ENCODE measurements around the gene NFIA. TPM values are rescaled to one million over a fixed set of nuclear protein-coding genes. Genes with fewer than 3 reads are reported as not detected.

NFIA gene
- total RNA-seq, 2 donors from 2014 or later, result 17.3 to 27.3 TPM

DNA sequence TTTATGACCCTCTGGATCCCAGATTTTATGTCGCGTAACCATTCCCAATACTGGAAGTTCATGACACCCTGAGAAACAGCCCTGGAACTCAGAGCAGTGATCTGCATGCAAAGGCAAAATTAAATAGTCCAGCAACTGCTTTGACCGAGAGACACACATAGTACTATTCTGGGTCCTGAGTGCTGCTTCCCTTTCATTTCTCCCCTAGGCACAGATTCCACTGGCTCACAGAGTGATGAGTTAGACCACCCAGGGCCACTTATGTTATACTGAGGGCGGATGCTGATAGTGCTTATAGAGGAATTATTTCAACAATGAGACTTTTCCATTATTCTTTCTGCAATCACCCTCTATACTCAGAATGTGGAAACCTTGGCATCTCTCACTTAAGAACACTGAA, 69.2 kb downstream of the NFIA start:
- Mint-ChIP-seq H3K27me3 (ENCODE audit: low read depth) (no peaks in the 10 kb centered on the region), H3K9me3 (no peaks in the 10 kb centered on the region), H3K36me3 (ENCODE audit: insufficient read depth in 2 of 2) (no peaks in the 10 kb centered on the region), H3K27ac (no peak overlapping the region), H3K4me3 (no peak overlapping the region), H3K4me1 (ENCODE audit: low read depth) (no peaks in the 10 kb centered on the region)
- ATAC-seq (replicated peaks in 1 of 2) (no peak), DNase-seq (no peak)

DNA sequence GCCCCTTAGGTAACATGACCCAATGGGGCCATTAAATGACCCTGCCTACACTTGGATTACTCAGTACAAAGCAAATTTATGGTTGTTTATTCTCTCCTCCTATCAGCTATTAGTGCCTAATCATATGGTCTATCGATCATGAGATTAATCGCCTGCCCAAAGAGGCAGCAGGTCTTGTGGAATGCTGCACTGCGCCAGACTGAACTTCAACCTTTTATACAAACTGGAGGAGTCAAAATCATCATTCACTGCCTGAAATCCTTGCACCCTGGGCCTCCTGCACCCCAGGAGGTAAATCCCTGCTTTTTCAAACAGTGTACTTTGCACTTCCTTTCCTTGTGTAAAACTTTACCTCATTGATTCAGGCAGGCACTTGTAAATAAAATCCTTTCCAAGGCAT, 69.7 kb downstream of the NFIA start:
- no peak for ATAC-seq (replicated peaks in 1 of 2)
- peaks cover 2% of the 10 kb centered on the region for H3K4me1 Mint-ChIP-seq (ENCODE audit: low read depth)

DNA sequence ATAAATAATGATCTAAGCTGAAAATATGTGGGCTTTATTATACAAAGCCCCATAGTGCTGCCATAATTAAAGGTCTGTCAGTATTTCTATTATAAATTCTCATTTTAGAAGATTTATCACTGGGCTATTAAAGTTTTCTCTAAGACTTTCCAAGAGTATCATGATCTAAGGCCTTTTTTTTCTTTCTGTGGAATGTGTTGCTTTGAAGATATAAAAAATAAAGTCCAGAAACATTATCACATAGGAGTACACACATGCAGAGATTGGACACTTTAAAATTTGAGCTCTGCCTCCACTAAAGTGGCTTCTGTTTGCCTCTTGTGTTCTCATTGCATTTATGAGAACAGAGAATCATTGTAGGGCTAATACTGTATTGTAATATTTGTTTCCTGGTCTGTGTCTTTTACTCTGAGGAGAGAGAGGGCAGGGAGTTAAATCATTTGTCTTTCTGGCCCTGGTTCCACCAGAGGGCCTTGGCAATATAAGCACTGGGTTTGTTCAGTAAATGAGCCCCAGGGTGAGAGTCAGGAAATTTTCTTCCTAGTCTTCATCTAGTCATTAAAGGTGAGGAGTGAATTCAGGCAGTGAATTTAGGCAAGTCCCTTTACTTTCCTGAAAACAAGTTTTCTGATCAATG, 70.2 kb downstream of the NFIA start:
- DNase-seq (no peak), ATAC-seq (replicated peaks in 1 of 2) (no peak)
- Mint-ChIP-seq H3K36me3 (ENCODE audit: insufficient read depth in 2 of 2) (no peaks in the 10 kb centered on the region), H3K9me3 (no peaks in the 10 kb centered on the region), H3K27me3 (ENCODE audit: low read depth) (no peaks in the 10 kb centered on the region), H3K4me3 (no peak overlapping the region), H3K27ac (no peak overlapping the region), H3K4me1 (ENCODE audit: low read depth) (peaks cover 7% of the 10 kb centered on the region)

More for the DNA sequence above, 69.7 kb downstream of the NFIA start:
- Mint-ChIP-seq H3K36me3 (ENCODE audit: insufficient read depth in 2 of 2) (no peaks in the 10 kb centered on the region), H3K27ac (no peak overlapping the region), H3K4me3 (no peak overlapping the region), H3K27me3 (ENCODE audit: low read depth) (no peaks in the 10 kb centered on the region), H3K9me3 (no peaks in the 10 kb centered on the region)
- no peak for DNase-seq

DNA sequence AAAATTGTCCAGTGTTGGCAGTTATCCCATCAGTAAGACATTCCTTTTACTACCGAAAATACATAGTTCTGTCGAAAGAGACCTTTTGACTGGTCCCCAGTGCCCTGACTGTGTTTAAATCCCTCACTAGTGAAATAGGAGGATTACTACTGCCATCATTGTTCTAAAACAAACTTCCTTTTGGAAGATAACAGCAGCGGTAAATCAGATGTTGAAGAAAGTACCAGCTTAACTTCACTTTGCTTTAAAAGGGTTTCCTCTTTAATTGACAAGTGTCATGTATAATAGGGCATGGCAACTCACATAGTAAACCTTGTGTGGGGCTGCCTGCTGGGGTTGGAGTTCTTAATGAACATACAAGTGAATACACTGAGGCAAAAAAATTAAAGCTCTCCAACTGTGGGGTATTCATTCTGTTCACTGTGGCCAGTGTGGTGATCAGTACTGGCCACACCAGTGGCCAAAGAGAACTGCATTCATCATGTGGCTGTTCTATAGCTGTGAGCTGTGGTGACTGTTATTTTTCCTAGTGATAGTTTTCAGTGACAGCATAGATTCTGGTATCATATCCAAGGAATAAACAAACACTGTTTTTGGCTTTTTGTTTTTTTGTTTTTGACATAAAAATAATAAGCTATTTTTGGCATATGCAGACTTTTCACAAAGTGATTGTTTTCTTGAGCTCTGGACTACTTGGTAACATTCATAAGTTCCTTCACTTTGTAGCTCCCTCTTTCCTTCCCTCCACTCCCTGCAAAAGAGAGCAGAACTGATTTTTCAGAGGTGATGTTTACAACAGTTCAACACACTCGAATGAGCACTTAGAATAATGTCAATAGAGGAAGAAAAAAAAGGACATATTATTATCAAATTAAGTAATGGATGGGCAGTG, 74.5 kb downstream of the NFIA start:
- Mint-ChIP-seq H3K4me3 (peak overlapping the region in 1 of 2 donors; percentile 37), H3K27me3 (ENCODE audit: low read depth) (no peaks in the 10 kb centered on the region), H3K27ac (no peak overlapping the region), H3K36me3 (ENCODE audit: insufficient read depth in 2 of 2) (no peaks in the 10 kb centered on the region), H3K4me1 (ENCODE audit: low read depth) (peaks cover 36% of the 10 kb centered on the region), H3K9me3 (no peaks in the 10 kb centered on the region)
- ATAC-seq (replicated peaks in 1 of 2) (no peak), DNase-seq (no peak)

DNA sequence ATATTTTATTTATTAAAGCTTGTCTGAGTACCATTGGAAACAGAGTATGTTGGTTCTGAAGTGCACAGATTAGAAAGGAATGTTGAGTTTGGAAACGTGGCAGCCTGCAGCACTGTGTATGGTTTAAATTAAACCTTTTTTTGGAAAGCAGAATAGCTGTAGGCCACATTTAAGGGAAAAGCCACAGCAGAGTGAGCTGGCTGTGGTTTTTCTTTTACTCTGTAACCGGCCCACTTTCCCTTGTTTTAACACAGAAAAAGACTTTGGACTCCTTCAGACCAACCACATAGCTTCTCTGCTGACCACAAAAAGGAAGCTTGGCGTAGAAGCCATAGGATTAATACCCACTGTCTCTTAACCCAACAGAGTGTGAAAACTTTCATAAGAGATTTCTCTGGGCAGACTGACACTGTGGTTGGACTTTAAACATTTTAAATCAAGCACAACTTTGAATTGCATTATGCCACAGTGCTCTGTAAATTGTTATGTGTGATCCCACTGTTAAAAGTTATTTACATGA, 75.2 kb downstream of the NFIA start:
- DNase-seq, result no peak
- no peaks in the 10 kb centered on the region for H3K9me3 Mint-ChIP-seq
- H3K36me3 Mint-ChIP-seq (ENCODE audit: insufficient read depth in 2 of 2), result no peaks in the 10 kb centered on the region
- H3K4me1 Mint-ChIP-seq (ENCODE audit: low read depth), result peaks cover 36% of the 10 kb centered on the region
- H3K4me3 Mint-ChIP-seq, result no peak overlapping the region
- H3K27ac Mint-ChIP-seq, result no peak overlapping the region
- H3K27me3 Mint-ChIP-seq (ENCODE audit: low read depth), result no peaks in the 10 kb centered on the region
- ATAC-seq (replicated peaks in 1 of 2), result peak; percentile 44 to 53

DNA sequence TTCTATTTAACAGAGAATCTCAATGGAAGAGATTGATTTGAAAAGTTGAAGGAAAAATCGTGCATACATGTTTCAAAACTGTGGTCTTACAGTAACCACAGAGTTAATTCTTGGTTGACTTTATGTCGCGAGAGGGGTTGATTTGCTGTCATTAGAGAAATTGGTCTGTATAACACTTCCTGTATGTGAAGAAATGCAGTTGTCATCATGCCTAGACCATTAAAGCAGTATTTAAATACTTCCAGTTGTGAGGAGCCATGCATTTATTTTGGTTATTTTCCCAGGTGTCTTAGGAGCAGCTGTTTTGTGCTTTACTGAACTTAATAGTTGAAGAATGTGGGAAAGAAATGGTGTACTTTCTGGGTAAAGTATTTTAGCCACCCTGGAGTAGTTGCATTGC, 76.2 kb downstream of the NFIA start:
- Mint-ChIP-seq H3K27ac (no peak overlapping the region), H3K4me3 (no peak overlapping the region), H3K9me3 (no peaks in the 10 kb centered on the region), H3K36me3 (ENCODE audit: insufficient read depth in 2 of 2) (no peaks in the 10 kb centered on the region), H3K27me3 (ENCODE audit: low read depth) (no peaks in the 10 kb centered on the region), H3K4me1 (ENCODE audit: low read depth) (peaks cover 36% of the 10 kb centered on the region)
- ATAC-seq (replicated peaks in 1 of 2), result peak in 1 of 2 donors; percentile 26
- no peak for DNase-seq

DNA sequence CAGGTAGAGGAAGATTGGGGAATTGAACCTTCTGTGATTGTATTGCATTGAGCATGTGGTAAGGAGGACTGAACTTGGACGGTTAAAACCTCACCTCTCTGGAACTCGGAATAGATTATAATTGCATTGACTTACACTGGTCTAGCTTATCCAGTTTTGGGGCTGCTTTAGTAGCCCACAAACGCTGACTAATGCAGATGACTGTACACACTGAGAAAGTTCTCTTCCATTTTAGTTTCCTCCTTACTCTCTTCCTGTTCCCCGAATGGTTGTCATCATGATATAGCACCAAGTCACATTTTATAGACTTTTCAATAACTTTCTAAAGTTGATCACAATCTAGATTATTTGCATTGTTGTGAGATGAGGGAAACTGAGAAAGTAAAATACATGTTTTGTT, 78.2 kb downstream of the NFIA start:
- Mint-ChIP-seq H3K27ac (peak overlapping the region; percentile 21), H3K4me3 (no peak overlapping the region), H3K36me3 (ENCODE audit: insufficient read depth in 2 of 2) (no peaks in the 10 kb centered on the region), H3K4me1 (ENCODE audit: low read depth) (peaks cover 36% of the 10 kb centered on the region), H3K27me3 (ENCODE audit: low read depth) (no peaks in the 10 kb centered on the region), H3K9me3 (no peaks in the 10 kb centered on the region)
- DNase-seq, result peak; percentile 5 to 9
- ATAC-seq (replicated peaks in 1 of 2), result peak; percentile 87 to 93

DNA sequence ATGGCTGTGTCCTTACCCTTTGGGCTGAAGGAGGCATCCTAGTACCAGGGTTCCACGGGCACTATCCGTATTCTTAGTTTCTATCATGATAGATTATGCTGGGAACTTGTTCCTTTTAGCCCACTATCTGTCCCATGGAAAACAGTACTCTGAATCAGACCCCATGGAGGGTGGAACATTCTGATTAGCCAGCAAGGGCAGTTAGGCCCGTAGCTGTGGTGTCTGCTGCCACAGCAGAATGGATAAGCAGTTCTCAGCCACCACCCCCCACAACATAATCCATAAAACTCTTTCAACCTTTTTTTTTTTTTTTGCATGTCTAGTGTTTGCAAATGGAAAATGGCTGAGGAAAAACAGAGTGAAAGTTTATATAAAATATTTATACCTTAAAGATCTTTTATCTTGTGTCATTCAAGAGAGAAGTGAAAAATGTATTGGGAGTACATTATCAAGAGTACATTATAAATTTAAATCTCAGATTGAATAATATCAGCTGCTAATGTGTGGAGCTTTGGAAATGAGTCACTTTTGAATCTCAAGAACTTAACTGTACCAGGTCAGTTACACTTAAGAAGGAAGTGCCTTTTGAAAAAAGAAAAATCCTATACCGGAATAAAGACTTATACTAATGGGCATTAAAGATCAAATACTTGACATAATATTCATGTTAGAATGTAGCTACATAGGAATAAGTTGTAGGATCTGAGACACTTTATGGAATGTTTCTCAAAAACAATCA, 80.3 kb downstream of the NFIA start:
- H3K4me1 Mint-ChIP-seq (ENCODE audit: low read depth), result peaks cover 28% of the 10 kb centered on the region
- H3K9me3 Mint-ChIP-seq, result no peaks in the 10 kb centered on the region
- no peaks in the 10 kb centered on the region for H3K36me3 Mint-ChIP-seq (ENCODE audit: insufficient read depth in 2 of 2)
- DNase-seq (no peak), ATAC-seq (replicated peaks in 1 of 2) (no peak)
- H3K27me3 Mint-ChIP-seq (ENCODE audit: low read depth), result no peaks in the 10 kb centered on the region
- H3K27ac Mint-ChIP-seq, result no peak overlapping the region
- H3K4me3 Mint-ChIP-seq, result no peak overlapping the region

DNA sequence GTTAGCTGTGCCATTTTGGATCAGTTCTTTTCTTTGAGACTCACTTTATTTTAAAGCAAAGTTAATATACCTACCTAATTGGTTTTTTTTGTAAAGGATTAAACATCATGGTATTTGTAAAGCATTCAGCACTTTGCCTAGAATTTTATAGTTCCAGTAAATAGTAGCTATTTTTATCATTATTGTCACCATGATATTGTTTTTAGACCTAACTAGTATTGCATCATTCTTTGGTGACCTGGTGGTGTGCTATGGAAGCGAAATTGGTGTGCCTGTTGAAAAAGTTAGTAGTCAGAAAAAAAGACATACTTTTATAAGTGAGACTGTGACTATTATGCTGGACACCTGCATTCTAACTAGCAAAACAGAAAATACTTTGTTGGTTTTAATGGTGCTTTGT, 81.0 kb downstream of the NFIA start:
- peaks cover 22% of the 10 kb centered on the region for H3K4me1 Mint-ChIP-seq (ENCODE audit: low read depth)
- ATAC-seq (replicated peaks in 1 of 2) (no peak), DNase-seq (no peak)
- no peak overlapping the region for H3K4me3 Mint-ChIP-seq
- no peaks in the 10 kb centered on the region for H3K27me3 Mint-ChIP-seq (ENCODE audit: low read depth)
- H3K9me3 Mint-ChIP-seq, result no peaks in the 10 kb centered on the region
- H3K27ac Mint-ChIP-seq, result no peak overlapping the region
- no peaks in the 10 kb centered on the region for H3K36me3 Mint-ChIP-seq (ENCODE audit: insufficient read depth in 2 of 2)

DNA sequence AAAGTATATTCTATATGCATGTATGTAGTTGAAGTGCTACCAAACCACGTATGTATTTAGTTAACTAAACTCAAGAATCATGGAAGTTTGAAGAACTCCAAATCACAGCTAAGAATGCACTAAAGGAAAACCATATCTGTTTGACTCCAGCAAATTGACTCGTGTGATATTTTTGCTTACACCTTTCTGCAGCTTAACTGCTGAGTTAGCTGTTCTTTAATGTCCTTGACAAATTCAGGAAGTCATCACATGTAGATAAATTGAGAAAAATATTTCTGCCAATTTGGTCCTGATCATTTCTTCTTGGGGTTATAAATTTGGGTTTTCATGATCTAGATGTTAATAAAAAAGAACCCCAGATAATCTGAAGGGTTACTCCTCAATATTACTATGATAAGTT, 83.0 kb downstream of the NFIA start:
- Mint-ChIP-seq H3K27ac (no peak overlapping the region), H3K27me3 (ENCODE audit: low read depth) (no peaks in the 10 kb centered on the region), H3K36me3 (ENCODE audit: insufficient read depth in 2 of 2) (no peaks in the 10 kb centered on the region), H3K4me1 (ENCODE audit: low read depth) (peaks cover 10% of the 10 kb centered on the region), H3K4me3 (no peak overlapping the region), H3K9me3 (no peaks in the 10 kb centered on the region)
- DNase-seq, result no peak
- no peak for ATAC-seq (replicated peaks in 1 of 2)

DNA sequence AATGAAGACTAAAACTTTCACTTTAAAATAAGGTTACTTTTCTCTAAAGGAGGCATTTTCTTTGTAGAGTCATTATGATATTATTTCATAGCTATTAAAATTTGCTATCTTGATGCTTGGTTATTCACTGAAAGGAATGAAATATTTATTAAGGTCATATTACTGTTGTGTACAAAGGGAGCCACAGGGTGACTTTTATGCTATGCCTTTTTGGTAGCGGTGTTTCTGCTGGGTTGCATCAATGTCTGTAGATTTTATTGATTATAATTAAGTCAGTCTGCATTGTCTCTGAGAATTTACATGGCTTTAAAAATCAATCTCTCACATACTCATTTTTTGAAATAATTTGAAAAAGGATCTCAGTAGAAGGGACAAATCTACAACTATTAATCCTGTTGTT, 84.9 kb downstream of the NFIA start:
- Mint-ChIP-seq H3K36me3 (ENCODE audit: insufficient read depth in 2 of 2) (no peaks in the 10 kb centered on the region), H3K27ac (no peak overlapping the region), H3K9me3 (no peaks in the 10 kb centered on the region), H3K4me1 (ENCODE audit: low read depth) (no peaks in the 10 kb centered on the region), H3K27me3 (ENCODE audit: low read depth) (peaks cover 5% of the 10 kb centered on the region), H3K4me3 (no peak overlapping the region)
- DNase-seq (no peak), ATAC-seq (replicated peaks in 1 of 2) (no peak)

DNA sequence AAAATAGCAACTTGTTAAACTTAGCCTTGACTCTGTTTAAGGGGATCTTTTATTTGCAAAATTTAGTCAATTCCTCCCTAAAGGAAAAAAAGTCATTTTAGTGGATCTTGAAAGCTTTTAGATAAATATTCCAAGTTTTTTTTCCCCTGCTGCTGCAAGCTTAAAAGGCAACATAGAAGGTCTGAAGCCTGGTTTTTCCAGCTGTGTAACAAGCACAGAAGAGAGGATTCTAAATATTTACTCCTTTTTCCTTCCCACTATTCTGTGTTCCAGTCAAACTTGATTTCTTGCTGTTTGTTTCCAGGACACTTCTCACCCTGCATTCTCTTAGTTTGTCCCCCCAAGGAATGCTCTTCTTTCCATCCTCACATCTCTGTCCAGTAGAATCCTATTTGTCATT, 86.7 kb downstream of the NFIA start:
- H3K4me1 Mint-ChIP-seq (ENCODE audit: low read depth), result peaks cover under 1% of the 10 kb centered on the region
- no peak overlapping the region for H3K4me3 Mint-ChIP-seq
- H3K36me3 Mint-ChIP-seq (ENCODE audit: insufficient read depth in 2 of 2), result no peaks in the 10 kb centered on the region
- H3K27ac Mint-ChIP-seq, result no peak overlapping the region
- H3K27me3 Mint-ChIP-seq (ENCODE audit: low read depth), result peaks cover 5% of the 10 kb centered on the region
- ATAC-seq (replicated peaks in 1 of 2) (no peak), DNase-seq (no peak)
- H3K9me3 Mint-ChIP-seq, result no peaks in the 10 kb centered on the region

DNA sequence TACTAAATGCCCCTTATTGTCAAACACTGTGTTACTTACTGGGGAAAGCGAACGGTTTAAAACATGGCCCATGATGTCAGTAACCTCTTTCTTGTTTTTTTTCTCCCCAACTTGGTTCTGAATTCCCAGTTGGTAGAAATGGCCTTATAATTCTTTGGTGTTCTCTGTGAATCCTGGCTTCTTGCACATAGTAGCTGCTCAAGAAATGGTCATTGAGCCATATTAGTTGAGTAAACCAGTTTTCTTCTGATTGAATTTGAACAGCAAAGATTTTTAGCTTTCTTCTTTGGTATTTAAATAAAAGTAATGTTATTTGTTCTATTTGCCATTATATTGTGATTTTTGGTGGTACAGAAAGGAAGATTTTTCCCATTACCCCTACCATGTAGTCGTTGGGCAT, 87.3 kb downstream of the NFIA start:
- no peak for ATAC-seq (replicated peaks in 1 of 2)
- Mint-ChIP-seq H3K4me3 (no peak overlapping the region), H3K9me3 (no peaks in the 10 kb centered on the region), H3K27ac (no peak overlapping the region), H3K4me1 (ENCODE audit: low read depth) (peaks cover 6% of the 10 kb centered on the region), H3K27me3 (ENCODE audit: low read depth) (peaks cover 5% of the 10 kb centered on the region), H3K36me3 (ENCODE audit: insufficient read depth in 2 of 2) (no peaks in the 10 kb centered on the region)
- no peak for DNase-seq
